ENCODE results near the gene BMP7. TPM values are rescaled to one million over a fixed set of nuclear protein-coding genes. Genes with fewer than 3 reads are reported as not detected.

The BMP7 gene
- total and polyA plus RNA-seq, 9 donors: 0.07 to 19.4 (median 0.83) TPM

GRCh38 chr20:57313230-57313629, 46.8 kb upstream of the BMP7 start:
- intact Hi-C loops (cut with DNase I): no loop called here
- 56 to 66% (median 60%) methylated on average over 5 of the region's 5 CpGs for WGBS, 3 donors
- H3K9me3 ChIP-seq: no peaks in the 10 kb centered on the region
- no peak for TF ChIP-seq EP300 (IDR thresholded peaks at IDR 0.05)
- no peak for TF ChIP-seq POLR2A (IDR thresholded peaks at IDR 0.05)
- TF ChIP-seq CTCF (IDR thresholded peaks at IDR 0.05): no peak
- no peak overlapping the region for H3K27ac ChIP-seq
- no peaks in the 10 kb centered on the region for H3K27me3 ChIP-seq
- H3K36me3 ChIP-seq: no peaks in the 10 kb centered on the region
- H3K4me3 ChIP-seq: no peak overlapping the region
- H3K4me1 ChIP-seq (ENCODE audit: insufficient read depth): no peaks in the 10 kb centered on the region
- DNase-seq: no peak

- 76 to 81% (median 80%) methylated on average over 6 of the region's 6 CpGs for whole genome bisulfite sequencing, 3 donors
- Histone ChIP-seq H3K27me3 (no peaks in the 10 kb centered on the region), H3K4me1 (ENCODE audit: insufficient read depth) (no peaks in the 10 kb centered on the region), H3K36me3 (no peaks in the 10 kb centered on the region), H3K9me3 (no peaks in the 10 kb centered on the region), H3K27ac (no peak overlapping the region), H3K4me3 (no peak overlapping the region)
- no peak for DNase-seq
- TF ChIP-seq CTCF (IDR thresholded peaks at IDR 0.05) (no peak), POLR2A (IDR thresholded peaks at IDR 0.05) (no peak), EP300 (IDR thresholded peaks at IDR 0.05) (no peak)
- intact Hi-C loops (cut with DNase I): no loop called here
These were observed 45.7 kb upstream of the BMP7 start for GRCh38 chr20:57312138-57312537.

GRCh38 chr20:57310821-57311514, 44.5 kb upstream of the BMP7 start:
- no peak overlapping the region for H3K4me3 ChIP-seq
- no peak overlapping the region for H3K27ac ChIP-seq
- DNase-seq: no peak
- no peaks in the 10 kb centered on the region for H3K36me3 ChIP-seq
- TF ChIP-seq EP300 (IDR thresholded peaks at IDR 0.05) (no peak), POLR2A (IDR thresholded peaks at IDR 0.05) (no peak), CTCF (IDR thresholded peaks at IDR 0.05) (no peak)
- H3K27me3 ChIP-seq: no peaks in the 10 kb centered on the region
- 92 to 95% (median 92%) methylated on average over 11 of the region's 11 CpGs for WGBS, 3 donors
- H3K4me1 ChIP-seq (ENCODE audit: insufficient read depth): no peaks in the 10 kb centered on the region
- no peaks in the 10 kb centered on the region for H3K9me3 ChIP-seq
- intact Hi-C loops (cut with DNase I): no loop called here

GRCh38 chr20:57309544-57310115, 43.2 kb upstream of the BMP7 start:
- intact Hi-C loops (cut with DNase I): no loop called here
- Histone ChIP-seq H3K27me3 (no peaks in the 10 kb centered on the region), H3K4me1 (ENCODE audit: insufficient read depth) (no peaks in the 10 kb centered on the region), H3K27ac (no peak overlapping the region), H3K4me3 (no peak overlapping the region), H3K36me3 (no peaks in the 10 kb centered on the region), H3K9me3 (no peaks in the 10 kb centered on the region)
- TF ChIP-seq EP300 (IDR thresholded peaks at IDR 0.05) (no peak), CTCF (IDR thresholded peaks at IDR 0.05) (no peak), POLR2A (IDR thresholded peaks at IDR 0.05) (no peak)
- WGBS, 3 donors: 78 to 82% (median 80%) methylated on average over 9 of the region's 9 CpGs
- no peak for DNase-seq
